Lung (tissue), 12 donors: Measurements from ENCODE around the gene P2RX1. TPM values are rescaled to one million over a fixed set of nuclear protein-coding genes. Genes with fewer than 3 reads are reported as not detected.
A peak's percentile ranks its signal among the peaks of the same experiment; 100 is the strongest.

ENCODE experiments used
- ATAC-seq: fragments of 200-7000 bp; cut with Tn5 transposase; one replicate; pipeline ENCODE4 v1.9.1; 2020; ENCODE audit warnings: moderate number of reproducible peaks; ENCODE audit not compliant: insufficient read depth, low FRiP score
- DNase-seq, 3 donors: peaks; one replicate each; pipeline ENCODE4 v3.0.0-alpha.2; 2013 to 2017
- H3K27ac ChIP-seq, 2 donors: one replicate each; pipeline ENCODE4 v1.5.1; 2013; ENCODE audit warnings: mild to moderate bottlenecking in 2 of 2, moderate library complexity in 2 of 2, control low read depth in 1 of 2, inconsistent platforms in 1 of 2, low read depth in 1 of 2, low read length in 1 of 2
- H3K27me3 ChIP-seq, 3 donors: one replicate each; pipeline ENCODE4 v1.5.1; 2013; ENCODE audit warnings: low read length in 2 of 3; ENCODE audit not compliant: control insufficient read depth in 3 of 3, insufficient read depth in 3 of 3
- H3K36me3 ChIP-seq, 4 donors: one replicate each; pipeline ENCODE4 v1.5.1; 2013; ENCODE audit warnings: low read length in 4 of 4, mild to moderate bottlenecking in 1 of 4, moderate library complexity in 1 of 4; ENCODE audit not compliant: control insufficient read depth in 4 of 4, insufficient read depth in 4 of 4
- H3K4me1 ChIP-seq, 5 donors: one replicate each; pipeline ENCODE4 v1.5.1; 2013; ENCODE audit warnings: low read length in 5 of 5, mild to moderate bottlenecking in 2 of 5, moderate library complexity in 1 of 5; ENCODE audit not compliant: control insufficient read depth in 5 of 5, insufficient read depth in 5 of 5
- H3K4me3 ChIP-seq: one replicate; pipeline ENCODE4 v1.5.1; 2013; ENCODE audit warnings: mild to moderate bottlenecking, control low read depth, moderate library complexity
- H3K9ac ChIP-seq, 2 donors: one replicate each; pipeline ENCODE4 v1.5.1; 2013; ENCODE audit warnings: low read length in 2 of 2, control low read depth in 1 of 2; ENCODE audit not compliant: insufficient read depth in 1 of 2
- H3K9me3 ChIP-seq, 4 donors: one replicate each; pipeline ENCODE4 v1.5.1; 2013; ENCODE audit warnings: low read length in 3 of 4, mild to moderate bottlenecking in 1 of 4, moderate library complexity in 1 of 4; ENCODE audit not compliant: control insufficient read depth in 4 of 4, insufficient read depth in 3 of 4
- WGBS, 2 donors: extraction: QIAGEN DNeasy Blood & Tissue Kit; methylation state at CpG; one replicate each; pipeline ENCODE4 v1.1.7; 2013; 5-methylcytosine and 5-hydroxymethylcytosine counted together
- polyA plus RNA-seq, 2 donors: library from polyadenylated mRNA; stranded (reverse); fragments of 200-250 nt; gene quantifications; one replicate each; pipeline ENCODE4 v1.2.1, GENCODE V29; 2013
- total RNA-seq, 2 donors: library from RNA; depleted of rRNA in 1 of 2; stranded (reverse); fragments of >200 nt in 1 of 2; gene quantifications; one replicate each; pipeline ENCODE4 v1.2.1, GENCODE V29; 2014 to 2021
- TF ChIP-seq, protein P1 (sequence below): IDR thresholded peaks from 2 replicates; pipeline ENCODE4 v1.5.1; 2012; ENCODE audit warnings: mild to moderate bottlenecking; ENCODE audit errors: control extremely low read depth, extremely low read depth
- donor health status: control.
- donor health status: control.
- donor health status: Bipolar disorder and iron deficiency.
- donor health status: healthy.
- donor health status: DM: yes; HTN: yes; CAD: no.

P2RX1 gene
- total and polyA plus RNA-seq, 4 donors, result 4.6 to 16.4 (median 10.5) TPM

GRCh38 chr17:3890082-3890877 lies 26.0 kb downstream of the P2RX1 start:
- ATAC-seq, result no peak
- no peaks in the 10 kb centered on the region for H3K36me3 ChIP-seq
- DNase-seq, result peak in 1 of 3 donors; percentile 26
- TF ChIP-seq, protein P1, sequence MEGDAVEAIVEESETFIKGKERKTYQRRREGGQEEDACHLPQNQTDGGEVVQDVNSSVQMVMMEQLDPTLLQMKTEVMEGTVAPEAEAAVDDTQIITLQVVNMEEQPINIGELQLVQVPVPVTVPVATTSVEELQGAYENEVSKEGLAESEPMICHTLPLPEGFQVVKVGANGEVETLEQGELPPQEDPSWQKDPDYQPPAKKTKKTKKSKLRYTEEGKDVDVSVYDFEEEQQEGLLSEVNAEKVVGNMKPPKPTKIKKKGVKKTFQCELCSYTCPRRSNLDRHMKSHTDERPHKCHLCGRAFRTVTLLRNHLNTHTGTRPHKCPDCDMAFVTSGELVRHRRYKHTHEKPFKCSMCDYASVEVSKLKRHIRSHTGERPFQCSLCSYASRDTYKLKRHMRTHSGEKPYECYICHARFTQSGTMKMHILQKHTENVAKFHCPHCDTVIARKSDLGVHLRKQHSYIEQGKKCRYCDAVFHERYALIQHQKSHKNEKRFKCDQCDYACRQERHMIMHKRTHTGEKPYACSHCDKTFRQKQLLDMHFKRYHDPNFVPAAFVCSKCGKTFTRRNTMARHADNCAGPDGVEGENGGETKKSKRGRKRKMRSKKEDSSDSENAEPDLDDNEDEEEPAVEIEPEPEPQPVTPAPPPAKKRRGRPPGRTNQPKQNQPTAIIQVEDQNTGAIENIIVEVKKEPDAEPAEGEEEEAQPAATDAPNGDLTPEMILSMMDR, result no peak
- peaks cover 0 to 48% (median 13%) of the 10 kb centered on the region in 5 donors for H3K4me1 ChIP-seq
- no peaks in the 10 kb centered on the region for H3K27me3 ChIP-seq
- WGBS, 2 donors, result 69 to 84% methylated on average over 22 of the region's 22 CpGs
- H3K4me3 ChIP-seq, result no peak overlapping the region
- peak overlapping the region in 1 of 2 donors; percentile 58 for H3K27ac ChIP-seq
- no peak overlapping the region for H3K9ac ChIP-seq
- H3K9me3 ChIP-seq, result no peaks in the 10 kb centered on the region

DNA sequence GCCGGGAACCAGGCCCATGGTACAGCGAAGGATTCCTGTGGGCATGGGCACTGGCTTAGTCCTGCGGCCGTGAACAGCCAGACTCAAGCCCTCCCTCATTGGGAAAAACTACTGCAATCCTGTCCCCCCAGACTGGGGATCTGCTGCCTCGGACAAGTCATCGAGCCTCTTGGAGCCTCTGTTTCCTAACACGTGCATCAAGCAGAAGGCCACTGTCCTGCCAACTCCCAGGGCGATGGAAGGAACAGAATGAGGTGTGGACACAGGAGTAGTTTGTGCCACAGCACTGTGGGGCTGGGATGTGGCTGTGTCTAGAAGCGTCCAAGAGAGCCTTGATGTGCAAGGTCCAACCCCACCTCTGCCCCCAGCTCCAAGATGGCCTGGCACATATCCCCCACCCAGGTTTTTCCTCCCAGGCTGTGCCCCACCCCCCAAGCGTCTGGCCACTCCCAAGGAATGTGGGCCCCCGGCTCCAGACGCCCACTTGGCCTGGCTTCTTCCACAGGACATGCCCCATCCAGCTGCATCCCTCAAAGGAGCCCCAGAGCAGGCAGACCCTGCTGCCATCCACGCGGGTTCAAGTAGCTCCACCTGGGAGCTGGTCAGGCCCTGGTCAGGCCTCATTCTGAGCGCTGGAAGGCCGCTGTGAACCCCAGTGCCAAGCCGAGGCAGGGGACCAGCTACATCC lies 26.8 kb downstream of the P2RX1 start:
- H3K4me3 ChIP-seq, result no peak overlapping the region
- no peak for ATAC-seq
- H3K9me3 ChIP-seq, result no peaks in the 10 kb centered on the region
- peaks cover 0 to 2% (median 0%) of the 10 kb centered on the region in 4 donors for H3K36me3 ChIP-seq
- no peaks in the 10 kb centered on the region for H3K27me3 ChIP-seq
- H3K27ac ChIP-seq, result peak overlapping the region in 1 of 2 donors; percentile 58
- no peak overlapping the region for H3K9ac ChIP-seq
- WGBS, 2 donors, result 90% methylated on average over 17 of the region's 17 CpGs
- TF ChIP-seq, protein P1, result no peak
- peaks cover 0 to 43% (median 13%) of the 10 kb centered on the region in 5 donors for H3K4me1 ChIP-seq
- DNase-seq, result no peak

GRCh38 chr17:3888343-3889171 lies 27.7 kb downstream of the P2RX1 start:
- TF ChIP-seq, protein P1, result no peak
- H3K9ac ChIP-seq, result no peak overlapping the region
- DNase-seq, result peak; percentile 30 to 50 (median 40)
- no peaks in the 10 kb centered on the region for H3K9me3 ChIP-seq
- no peaks in the 10 kb centered on the region for H3K27me3 ChIP-seq
- H3K4me1 ChIP-seq, result peaks cover 0 to 34% (median 13%) of the 10 kb centered on the region in 5 donors
- ATAC-seq, result no peak
- no peak overlapping the region for H3K4me3 ChIP-seq
- H3K27ac ChIP-seq, result peak overlapping the region; percentile 34 to 36
- peaks cover 0 to 5% (median 1%) of the 10 kb centered on the region in 4 donors for H3K36me3 ChIP-seq
- 80 to 85% methylated on average over 50 of the region's 50 CpGs for WGBS, 2 donors
